IMR-90 (cell line): ENCODE results near the gene ZDHHC16. TPM values are rescaled to one million over a fixed set of nuclear protein-coding genes. Genes with fewer than 3 reads are reported as not detected.
"Not testable (repeated sequence)": the region's sequence is repeated elsewhere in the genome, so short reads cannot be mapped to it uniquely, and the experiment has no call there.

Experiments
- ATAC-seq: fragments of 200-7000 bp; cut with Tn5 transposase; 2 replicates; pipeline ENCODE4 v1.9.1; 2020; ENCODE audit warnings: low read depth, mild to moderate bottlenecking, moderate library complexity
- BruUV-seq: library from RNA; stranded (reverse); fragments of 400-500 nt; replicated peaks from 2 replicates; lab custom pipeline; 2021; lab: Mats Ljungman, UMichigan
- CTCF ChIA-PET: fragments of 300-600 bp; formaldehyde crosslinking; extraction: SDS; loops from one replicate; lab custom pipeline; 2021; ENCODE audit warnings: antibody characterized with exemption; lab: Yijun Ruan, JAX
- POLR2A ChIA-PET: fragments of 300-600 bp; sonication (Branson Sonifier 250); formaldehyde crosslinking; loops from one replicate; lab custom pipeline; 2022; ENCODE audit warnings: antibody characterized with exemption; ENCODE audit not compliant: unreplicated experiment; lab: Charles Lee
- DNase-seq: peaks from one replicate; pipeline ENCODE4 v3.0.0; 2013
- H2AFZ ChIP-seq: replicated peaks from 2 replicates; pipeline ENCODE3; 2013; ENCODE audit warnings: low read length, mild to moderate bottlenecking; ENCODE audit not compliant: poor library complexity
- H2AK5ac ChIP-seq: 2 replicates; pipeline ENCODE4 v1.6.1; 2013; ENCODE audit warnings: low read depth, low read length, inconsistent platforms
- H2AK9ac ChIP-seq: replicated peaks from 2 replicates; pipeline ENCODE3; 2013; ENCODE audit warnings: mild to moderate bottlenecking, low read depth, low read length, moderate library complexity; ENCODE audit not compliant: poor library complexity
- H2BK120ac ChIP-seq: 2 replicates; pipeline ENCODE4 v1.6.1; 2013; ENCODE audit warnings: low read depth, low read length, inconsistent platforms
- H2BK15ac ChIP-seq: 3 replicates; pipeline ENCODE4 v1.6.1; 2013; ENCODE audit warnings: low read depth, low read length, inconsistent platforms
- H2BK20ac ChIP-seq: 2 replicates; pipeline ENCODE4 v1.6.1; 2013; ENCODE audit warnings: low read depth, mild to moderate bottlenecking, inconsistent platforms, low read length, moderate library complexity
- H2BK5ac ChIP-seq: 2 replicates; pipeline ENCODE4 v1.6.1; 2013; ENCODE audit warnings: mild to moderate bottlenecking, low read depth, low read length, inconsistent platforms; ENCODE audit not compliant: poor library complexity, severe bottlenecking
- H3K14ac ChIP-seq: replicated peaks from 2 replicates; pipeline ENCODE4 v1.6.1; 2013; ENCODE audit warnings: low read depth, low read length, inconsistent platforms
- H3K18ac ChIP-seq: 2 replicates; pipeline ENCODE4 v1.6.1; 2013; ENCODE audit warnings: low read depth, low read length, control low read depth
- H3K23ac ChIP-seq: 2 replicates; pipeline ENCODE4 v1.6.1; 2013; ENCODE audit warnings: low read depth, low read length, inconsistent platforms
- H3K27ac ChIP-seq: 2 replicates; pipeline ENCODE4 v1.5.1; 2013; ENCODE audit warnings: mild to moderate bottlenecking, control low read depth, low read length; ENCODE audit not compliant: insufficient read depth
- H3K27me3 ChIP-seq: 2 replicates; pipeline ENCODE4 v1.6.1; 2013; ENCODE audit warnings: low read length; ENCODE audit not compliant: control insufficient read depth, insufficient read depth
- H3K36me3 ChIP-seq: 2 replicates; pipeline ENCODE4 v1.6.1; 2013; ENCODE audit warnings: low read length, mixed read lengths; ENCODE audit not compliant: control insufficient read depth, insufficient read depth
- H3K4ac ChIP-seq: 2 replicates; pipeline ENCODE4 v1.6.1; 2013; ENCODE audit warnings: low read depth, low read length, inconsistent platforms
- H3K4me1 ChIP-seq: 2 replicates; pipeline ENCODE4 v1.6.1; 2013; ENCODE audit warnings: low read length, mixed read lengths; ENCODE audit not compliant: control insufficient read depth, insufficient read depth
- H3K4me2 ChIP-seq: 2 replicates; pipeline ENCODE4 v1.6.1; 2013; ENCODE audit warnings: low read depth, mild to moderate bottlenecking, control low read depth, low read length, moderate library complexity
- H3K4me3 ChIP-seq: 2 replicates; pipeline ENCODE4 v1.5.1; 2013; ENCODE audit warnings: low read depth, mild to moderate bottlenecking, control low read depth, low read length, moderate library complexity; ENCODE audit not compliant: insufficient read depth
- H3K56ac ChIP-seq: 2 replicates; pipeline ENCODE4 v1.6.1; 2013; ENCODE audit warnings: low read length, inconsistent platforms; ENCODE audit not compliant: insufficient read depth; ENCODE audit errors: extremely low read depth
- H3K79me1 ChIP-seq, 2 experiments: 2 replicates each; pipeline ENCODE4 v1.6.1; 2013; ENCODE audit warnings: low read length in 2 of 2, inconsistent platforms in 1 of 2, low read depth in 1 of 2
- H3K9ac ChIP-seq: 2 replicates; pipeline ENCODE4 v1.6.1; 2013; ENCODE audit warnings: low read depth, low read length, control low read depth
- H3K9me1 ChIP-seq: 2 replicates; pipeline ENCODE4 v1.6.1; 2013; ENCODE audit warnings: low read length, inconsistent platforms; ENCODE audit not compliant: insufficient read depth
- H3K9me3 ChIP-seq: 2 replicates; pipeline ENCODE4 v1.6.1; 2013; ENCODE audit warnings: low read length; ENCODE audit not compliant: control insufficient read depth, insufficient read depth
- H4K20me1 ChIP-seq: 2 replicates; pipeline ENCODE4 v1.6.1; 2013; ENCODE audit warnings: low read length, inconsistent platforms; ENCODE audit not compliant: insufficient read depth
- H4K5ac ChIP-seq: 2 replicates; pipeline ENCODE4 v1.6.1; 2013; ENCODE audit warnings: mild to moderate bottlenecking, low read depth, low read length, control low read depth
- H4K8ac ChIP-seq, 2 experiments: 2 replicates each; pipeline ENCODE4 v1.6.1; 2013; ENCODE audit warnings: low read depth in 2 of 2, low read length in 2 of 2, control low read depth in 1 of 2, inconsistent platforms in 1 of 2
- H4K91ac ChIP-seq: 2 replicates; pipeline ENCODE4 v1.6.1; 2013; ENCODE audit warnings: low read depth, low read length, inconsistent platforms; ENCODE audit not compliant: insufficient read depth
- CEBPB ChIP-seq: IDR thresholded peaks from 2 replicates; pipeline ENCODE4 v1.6.1; 2012; ENCODE audit warnings: low read depth, low read length, improper control_type of control experiment
- CHD1 ChIP-seq: IDR thresholded peaks from 2 replicates; pipeline ENCODE4 v1.6.1; 2012; ENCODE audit warnings: low read depth, low read length, improper control_type of control experiment
- MXI1 ChIP-seq: IDR thresholded peaks from 2 replicates; pipeline ENCODE4 v1.6.1; 2012; ENCODE audit warnings: low read depth, mild to moderate bottlenecking, low read length, moderate library complexity, borderline replicate concordance
- RAD21 ChIP-seq: IDR thresholded peaks from 2 replicates; pipeline ENCODE4 v1.6.1; 2012; ENCODE audit warnings: low read length, improper control_type of control experiment
- SMC3 ChIP-seq: fragments of 150-350 bp; IDR thresholded peaks from 2 replicates; pipeline ENCODE4 v1.6.1; 2016; ENCODE audit warnings: low read depth, mild to moderate bottlenecking, antibody characterized with exemption, low read length, moderate library complexity
- WGBS, 2 experiments: methylation state at CpG; one replicate each; pipeline versions ENCODE4 v1.1.5 to v1.1.7; 2013; ENCODE audit warnings: missing lambda C conversion rate in 2 of 2; ENCODE audit not compliant: insufficient read length in 1 of 2; ENCODE audit errors: extremely low coverage in 2 of 2; 5-methylcytosine and 5-hydroxymethylcytosine counted together
- dilution Hi-C: fragments of 300-500 bp; cut with HindIII; formaldehyde crosslinking; loops from one replicate; pipeline ENCODE4 v1.14.3; 2018; ENCODE audit warnings: low sequenced_read_pairs; ENCODE audit not compliant: unreplicated experiment
- in situ Hi-C: fragments of 300-500 bp; cut with MboI; formaldehyde crosslinking; loops from 3 replicates; pipeline ENCODE4 v1.14.3; 2019; ENCODE audit warnings: low sequenced_read_pairs, inconsistent platforms, mixed read lengths
- intact Hi-C: fragments of 100-400 bp; cut with micrococcal nuclease; formaldehyde crosslinking; loops from 2 replicates; pipeline ENCODE4 v1.10.0; 2022
- polyA plus RNA-seq, 3 experiments: library from polyadenylated mRNA; depleted of rRNA; stranded (reverse); fragments of >200 nt; gene quantifications; 2 replicates each; pipeline ENCODE4 v1.2.3, GENCODE V29; 2012; ENCODE audit warnings: low replicate concordance in 1 of 3
- total RNA-seq: library from RNA; depleted of rRNA; stranded (reverse); fragments of >200 nt; gene quantifications from 2 replicates; pipeline ENCODE4 v1.2.3, GENCODE V29; 2012

ZDHHC16 gene
- total and polyA plus RNA-seq, 2 of the 4 experiments (the other 2 are of a cell fraction), result 54.7 to 64.0 TPM

DNA sequence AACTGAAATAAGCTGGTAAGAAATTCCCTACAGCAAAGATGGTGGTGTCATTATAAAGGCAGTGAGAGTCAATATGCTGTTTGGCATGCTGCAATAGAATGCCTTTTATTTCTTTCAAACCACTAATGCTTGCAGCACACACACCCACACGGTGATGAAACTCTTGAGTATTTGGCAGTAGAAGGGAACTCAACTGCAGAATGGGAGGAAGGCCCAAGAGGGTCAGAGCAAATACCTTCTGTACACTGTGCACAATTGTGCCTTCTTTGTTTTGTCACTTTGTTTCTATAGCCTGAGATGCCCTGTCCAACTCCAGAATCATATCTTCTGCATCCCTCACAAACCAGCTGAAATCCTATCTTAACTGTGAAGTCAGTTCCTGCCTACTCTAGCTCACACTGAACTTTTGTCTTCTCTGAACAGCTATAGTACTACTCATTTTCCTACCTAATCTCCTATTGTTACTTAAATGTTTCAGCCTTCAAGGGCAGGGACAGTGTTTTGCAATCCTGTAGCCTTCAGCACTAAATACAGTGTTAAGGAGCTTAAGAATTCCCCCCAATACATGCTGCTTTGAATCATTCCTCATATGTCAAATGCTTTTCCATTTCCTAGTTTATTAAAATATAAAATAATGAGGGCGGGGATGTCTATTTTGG is 30.1 kb downstream of the ZDHHC16 start:
- no CpG with 5 or more reads among the region's 2 CpGs for WGBS, 2 experiments
- Histone ChIP-seq H3K27me3 (no peaks in the 10 kb centered on the region), H4K8ac (no peak overlapping the region; a peak in 1 of 4 replicates), H3K4ac (no peak overlapping the region), H3K4me1 (peaks cover 4% of the 10 kb centered on the region), H2BK20ac (no peak overlapping the region), H3K4me3 (no peak overlapping the region), H3K9ac (no peak overlapping the region), H3K4me2 (0 out of 2 replicates have a peak overlapping the region, but pooled peaks have one; percentile 8), H3K56ac (no peak overlapping the region), H3K14ac (no peak overlapping the region), H2BK120ac (no peak overlapping the region), H2AFZ (no peak overlapping the region), H3K36me3 (peaks cover 47% of the 10 kb centered on the region), H3K27ac (no peak overlapping the region), H2AK9ac (no peak overlapping the region), H3K23ac (no peak overlapping the region), H2AK5ac (no peak overlapping the region), H2BK5ac (peak overlapping the region; percentile 37), H3K79me1 (peaks cover 35 to 36% of the 10 kb centered on the region in 2 experiments), H3K9me3 (no peaks in the 10 kb centered on the region), H3K18ac (no peak overlapping the region), H4K91ac (no peak overlapping the region), H4K20me1 (peaks cover 14% of the 10 kb centered on the region), H3K9me1 (peaks cover 8% of the 10 kb centered on the region), H4K5ac (no peak overlapping the region), H2BK15ac (no peak overlapping the region)
- no TSS peak for BruUV-seq
- TF ChIP-seq CHD1 (no peak), CEBPB (peak; percentile 90), MXI1 (peak; percentile 57; the same call in 1 of the 2 replicates), SMC3 (peak; percentile 11; the same call in 1 of the 2 replicates), RAD21 (0 out of 2 replicates have a peak, but pooled peaks have one; percentile 7)
- intact Hi-C loops (no loop called here), dilution Hi-C loops (no loop called here), in situ Hi-C loops (no loop called here)
- ATAC-seq (peak; percentile 95), DNase-seq (peak; percentile 85)
- ChIA-PET CTCF (no interaction called here), POLR2A (no interaction called here)

- H3K9me3 ChIP-seq, H4K8ac ChIP-seq, CTCF ChIA-PET, H3K27ac ChIP-seq, H4K91ac ChIP-seq, H2BK120ac ChIP-seq, H3K4me1 ChIP-seq, H3K56ac ChIP-seq, H2AK9ac ChIP-seq, H2BK15ac ChIP-seq, H3K18ac ChIP-seq, H2BK20ac ChIP-seq, intact Hi-C loops, H3K27me3 ChIP-seq, BruUV-seq, H2BK5ac ChIP-seq, H2AFZ ChIP-seq, dilution Hi-C loops, H3K4me3 ChIP-seq, H3K14ac ChIP-seq, in situ Hi-C loops, H3K23ac ChIP-seq, H4K5ac ChIP-seq, POLR2A ChIA-PET, H3K4me2 ChIP-seq, H3K4ac ChIP-seq, DNase-seq, H3K9ac ChIP-seq, ATAC-seq, H2AK5ac ChIP-seq: not testable (repeated sequence)
- Histone ChIP-seq H3K79me1 (peaks cover 33 to 64% of the 10 kb centered on the region in 2 experiments), H4K20me1 (peaks cover 25% of the 10 kb centered on the region), H3K9me1 (peaks cover 16% of the 10 kb centered on the region), H3K36me3 (peaks cover 36% of the 10 kb centered on the region)
- WGBS, 2 experiments, result no CpG with 5 or more reads among the region's 4 CpGs
Measured at GRCh38 chr10:97479410-97479809, 33.4 kb downstream of the ZDHHC16 start.
